GM21528 (cell line): ENCODE data around the gene SAP30BP.
A peak's percentile ranks its signal among the peaks of the same experiment; 100 is the strongest.

Experiments
- ATAC-seq: cut with Tn5 transposase; IDR thresholded peaks from one replicate; pipeline ENCODE4 v1.9.1; 2021; ENCODE audit warnings: mild to moderate bottlenecking, moderate library complexity; ENCODE audit not compliant: unreplicated experiment, low FRiP score

SAP30BP gene

DNA sequence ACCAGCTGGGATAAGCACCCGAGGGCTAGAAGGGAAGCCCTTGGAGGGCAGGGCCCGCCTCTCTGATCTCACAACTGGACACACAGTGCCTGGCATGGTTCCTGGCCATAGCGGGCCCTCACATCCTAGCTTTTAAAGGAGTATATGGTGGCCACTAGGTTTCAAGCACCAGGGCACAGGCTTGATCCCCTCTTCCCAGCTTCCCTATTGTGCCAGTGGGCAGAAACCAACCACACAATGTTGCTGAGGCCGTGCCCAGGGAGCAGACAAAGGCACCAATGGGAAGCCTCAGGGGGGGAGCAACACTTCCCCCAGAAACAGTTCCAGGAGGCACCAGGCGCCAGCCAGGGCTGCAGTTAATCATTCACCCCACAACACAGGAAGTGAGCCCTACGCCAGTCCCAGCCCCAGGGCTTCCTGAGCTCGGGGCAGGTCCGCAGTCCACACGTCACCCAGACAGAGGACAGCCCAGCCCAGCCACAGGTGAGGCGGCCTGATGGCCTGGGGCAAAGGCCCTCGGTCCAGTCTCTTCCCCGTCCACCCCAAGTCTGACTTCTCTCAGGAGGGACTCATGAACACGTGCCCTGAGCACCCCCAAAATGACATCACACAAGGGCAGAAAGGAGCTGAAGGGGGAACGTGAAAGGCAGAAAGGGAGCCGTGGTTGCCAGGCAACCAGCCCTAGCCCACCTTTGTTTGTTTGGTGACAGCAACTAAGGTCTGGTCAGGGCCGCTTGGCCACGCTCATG is 21.1 kb upstream of the SAP30BP start:
- ATAC-seq = no peak

- no peak for ATAC-seq
These were observed 20.5 kb upstream of the SAP30BP start for GRCh38 chr17:75646638-75646992.

- no peak for ATAC-seq
These were observed 20.1 kb upstream of the SAP30BP start for GRCh38 chr17:75647061-75647460.

- ATAC-seq = no peak
These were observed 19.2 kb upstream of the SAP30BP start for GRCh38 chr17:75647921-75648320.

DNA sequence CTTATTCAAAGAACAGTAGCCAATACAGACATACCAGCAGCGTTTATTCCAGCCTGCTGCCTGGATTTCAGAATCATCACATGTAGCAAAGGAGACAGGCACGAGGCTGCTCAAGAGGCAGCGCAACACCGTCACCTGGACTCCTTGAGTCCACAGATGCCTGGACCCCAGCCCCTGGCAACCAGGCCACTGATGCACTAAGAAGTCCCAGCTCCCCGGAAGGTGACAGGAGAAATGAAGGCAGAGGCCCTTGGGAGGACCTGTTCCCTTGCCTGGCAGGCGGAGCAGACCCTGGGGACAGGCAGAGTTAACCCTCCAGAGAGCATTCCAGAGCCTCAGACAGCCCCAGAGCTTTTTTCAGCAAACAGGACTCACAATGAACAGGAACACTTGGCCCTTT is 17.5 kb upstream of the SAP30BP start:
- ATAC-seq = no peak

DNA sequence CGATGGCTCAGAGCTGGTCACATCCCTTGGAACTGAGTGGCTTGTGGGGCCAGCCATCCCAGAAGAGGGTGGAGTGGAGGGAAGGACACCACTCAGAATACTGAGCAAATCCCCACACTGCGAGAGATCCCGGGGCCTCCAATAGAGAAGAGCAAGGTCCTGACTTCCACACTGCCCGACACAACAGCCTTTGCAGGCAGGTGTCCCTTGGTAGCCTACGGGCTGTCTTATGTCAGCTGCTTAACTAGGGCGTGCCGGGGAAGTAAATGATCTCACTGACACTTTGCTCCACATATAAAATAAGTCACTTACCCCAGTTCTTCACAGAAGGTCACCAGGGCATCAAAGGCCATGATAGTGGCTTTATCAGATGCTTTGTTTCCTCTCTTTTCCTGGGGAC is 16.3 kb upstream of the SAP30BP start:
- no peak for ATAC-seq

DNA sequence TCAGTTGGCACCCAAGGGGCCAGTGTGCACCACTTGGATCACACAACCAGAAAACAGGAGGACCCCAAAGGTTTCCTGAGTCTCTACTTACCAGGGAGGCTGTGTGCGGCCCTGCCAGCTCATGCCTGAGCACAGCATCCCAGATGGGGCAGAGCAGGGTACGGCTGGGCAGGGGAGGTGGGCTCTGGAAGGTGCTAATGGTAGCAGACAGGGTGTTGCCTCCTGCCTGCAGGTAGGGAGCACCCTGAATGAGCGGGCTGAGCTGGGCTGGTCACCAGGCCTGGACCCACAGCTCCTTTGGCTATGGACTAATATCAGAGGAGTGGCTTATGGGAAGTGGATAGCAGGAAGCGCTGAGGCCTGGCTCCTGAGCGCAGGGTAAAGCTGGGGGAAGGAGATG is 14.8 kb upstream of the SAP30BP start:
- no peak for ATAC-seq

- ATAC-seq = no peak
These were observed 14.1 kb upstream of the SAP30BP start for GRCh38 chr17:75652934-75653549.

DNA sequence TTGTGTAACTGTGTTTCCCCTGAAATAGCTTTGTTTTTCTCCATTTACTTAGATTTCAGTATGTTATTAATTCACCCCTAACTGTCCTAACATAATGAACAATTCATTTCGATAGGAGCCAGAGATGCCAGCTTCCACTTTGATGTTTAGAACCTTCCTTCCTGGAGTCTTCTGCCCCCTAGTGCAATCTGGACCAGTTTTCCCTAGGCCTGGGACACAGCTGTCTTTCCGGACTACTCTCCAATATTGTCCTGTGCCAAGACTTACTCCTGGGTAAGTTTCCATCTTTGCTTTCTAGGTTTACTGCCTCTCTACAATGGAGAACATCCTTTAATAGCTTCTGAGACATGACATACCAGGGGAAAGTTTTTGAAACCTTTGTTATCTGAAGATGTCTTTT is 13.0 kb upstream of the SAP30BP start:
- ATAC-seq = no peak

DNA sequence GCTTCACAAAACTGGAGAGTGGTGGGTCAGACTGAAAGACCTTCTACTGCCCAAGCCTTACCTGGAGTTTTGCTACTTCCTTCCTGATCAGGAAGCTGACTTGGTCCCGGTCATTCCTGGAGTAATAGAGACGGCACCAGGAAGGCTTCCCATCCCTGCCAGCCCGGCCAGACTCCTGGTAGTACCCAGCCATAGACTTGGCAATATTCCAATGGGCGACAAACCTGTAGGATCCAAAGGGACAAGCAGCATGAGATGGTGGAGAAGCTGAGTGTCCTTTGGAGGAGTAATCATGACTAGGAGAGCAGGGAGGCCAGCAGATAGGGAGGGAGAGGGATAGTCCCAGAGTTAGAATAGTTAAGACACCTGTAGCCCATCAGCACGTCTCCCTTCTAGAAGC is 8.9 kb upstream of the SAP30BP start:
- ATAC-seq = no peak

DNA sequence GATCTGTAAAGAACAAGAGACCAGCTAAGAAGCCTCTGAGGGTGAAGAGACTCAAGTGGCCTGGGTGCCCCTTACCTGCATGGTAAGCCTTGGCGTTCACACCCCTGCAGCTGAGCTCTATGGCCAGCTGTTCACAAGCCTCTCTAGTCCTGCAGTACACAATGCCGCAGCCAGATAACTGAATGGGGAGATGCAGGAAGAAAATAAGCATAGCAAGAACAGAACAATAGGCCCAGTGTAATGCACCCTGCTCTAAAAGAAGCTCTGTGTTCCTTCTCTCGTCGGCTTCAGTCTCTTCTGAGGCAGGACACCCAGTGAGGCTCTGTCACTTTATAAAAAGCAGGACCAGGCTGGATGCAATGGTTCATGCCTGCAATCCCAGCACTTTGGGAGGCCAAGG is 5.6 kb upstream of the SAP30BP start:
- no peak for ATAC-seq

DNA sequence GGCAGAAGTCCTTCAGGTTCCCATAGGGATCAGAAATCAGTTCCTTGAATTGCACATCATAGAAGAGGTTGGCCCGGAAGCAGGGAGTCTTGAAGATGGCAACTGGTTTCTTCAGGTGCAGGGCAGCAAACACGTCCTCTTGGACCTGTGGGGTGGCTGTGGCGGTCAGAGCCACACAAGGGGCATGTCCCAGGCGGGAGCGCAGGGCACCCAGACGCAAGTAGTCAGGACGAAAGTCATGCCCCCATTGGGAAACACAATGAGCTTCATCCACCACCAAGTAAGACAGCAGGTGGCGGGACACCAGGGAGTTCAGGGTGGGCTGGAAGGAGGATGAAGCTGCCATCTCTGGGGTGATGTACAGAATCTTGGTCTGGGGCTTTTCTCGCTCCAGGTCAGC is 4.6 kb upstream of the SAP30BP start:
- ATAC-seq = no peak

- ATAC-seq = peak; percentile 76
These were observed 3.0 kb upstream of the SAP30BP start for GRCh38 chr17:75664099-75664549.

DNA sequence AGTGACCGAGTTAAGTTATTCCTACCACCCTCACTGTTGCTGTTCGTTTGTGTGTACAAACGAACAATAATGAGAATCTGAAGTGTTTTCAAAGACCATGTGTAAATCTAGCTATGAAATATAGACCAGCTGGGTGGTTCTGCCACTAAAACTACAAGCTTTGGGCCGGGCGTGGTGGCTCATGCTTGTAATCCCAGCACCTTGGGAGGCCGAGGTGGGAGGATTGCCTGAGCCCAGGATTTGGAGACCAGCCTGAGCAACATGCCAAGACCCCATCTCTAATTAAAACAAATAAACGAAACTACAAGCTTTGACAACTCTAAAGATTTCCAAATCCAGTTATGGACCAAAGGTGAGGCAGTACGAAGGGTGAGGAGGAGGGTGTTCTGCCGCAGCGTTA is 1.2 kb upstream of the SAP30BP start:
- ATAC-seq = no peak

- no peak for ATAC-seq
These were observed 687 bp downstream of the SAP30BP start for GRCh38 chr17:75667825-75668224.

- no peak for ATAC-seq
These were observed 1.4 kb downstream of the SAP30BP start for GRCh38 chr17:75668489-75668888.

GRCh38 chr17:75670868-75671267 is 3.7 kb downstream of the SAP30BP start:
- ATAC-seq = no peak

- no peak for ATAC-seq
These were observed 4.9 kb downstream of the SAP30BP start for GRCh38 chr17:75672011-75672410.

DNA sequence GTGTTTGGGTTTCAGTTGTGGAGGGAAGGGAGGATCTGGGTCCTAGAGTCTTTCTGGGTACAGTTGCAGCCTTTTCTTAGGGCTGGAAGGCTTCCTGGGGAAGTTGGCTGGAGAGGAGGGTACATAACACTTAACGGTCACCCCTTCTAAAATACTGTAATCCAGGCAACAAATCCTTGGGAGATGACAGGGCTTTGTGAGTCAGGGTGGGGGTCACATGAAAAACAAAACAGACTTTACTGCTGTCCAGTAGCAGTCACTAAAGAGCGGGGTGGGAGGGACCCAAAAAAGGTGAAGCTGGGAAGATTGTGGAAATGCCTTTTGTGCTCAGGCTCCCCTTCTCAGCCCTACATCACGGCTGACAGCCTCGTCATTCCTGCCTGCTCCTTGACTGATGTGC is 6.3 kb downstream of the SAP30BP start:
- ATAC-seq = no peak

DNA sequence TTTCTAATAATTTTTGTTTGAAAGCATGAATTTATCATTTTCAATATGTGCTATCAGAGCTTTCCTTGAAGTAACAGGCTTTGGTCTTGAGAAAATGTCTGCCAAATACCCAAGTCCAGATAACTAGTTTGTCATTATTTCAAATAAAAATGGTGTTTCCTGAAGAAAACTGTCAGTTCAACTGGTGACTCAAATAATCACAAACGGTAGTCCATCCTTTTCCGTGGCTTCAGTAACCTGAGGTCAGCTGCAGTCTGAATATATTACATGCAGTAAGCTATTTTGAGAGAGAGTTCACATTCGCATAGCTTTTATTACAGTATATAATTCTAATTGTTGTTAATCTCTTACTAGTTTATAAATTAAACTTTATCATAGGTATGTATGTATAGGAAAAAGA is 9.3 kb downstream of the SAP30BP start:
- ATAC-seq = no peak

DNA sequence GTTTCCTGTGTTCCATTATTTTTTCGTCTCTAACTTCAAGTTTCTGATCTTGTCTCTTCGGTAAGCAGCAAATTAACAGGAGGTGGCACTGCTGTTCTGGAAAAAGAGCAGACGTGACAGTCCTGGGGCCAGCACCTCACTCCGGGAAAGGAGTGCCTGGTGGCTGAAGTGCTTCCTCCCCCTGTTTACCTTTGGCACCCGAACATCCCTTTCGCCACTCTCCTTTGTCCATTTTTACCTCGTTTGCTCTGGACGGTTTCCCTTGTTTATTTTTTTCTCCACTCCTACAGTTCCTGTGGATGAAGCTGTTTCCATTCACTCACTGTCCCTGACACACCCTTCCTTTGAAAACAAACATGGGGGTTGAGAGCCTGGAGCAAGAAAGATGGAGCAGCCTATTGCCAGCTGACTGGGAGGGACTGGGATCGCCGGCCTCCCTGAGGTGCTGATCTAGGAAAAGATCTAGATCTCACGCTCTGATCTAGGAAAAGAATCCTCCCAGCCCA is 12.6 kb downstream of the SAP30BP start:
- ATAC-seq = no peak

- ATAC-seq = no peak
These were observed 13.3 kb downstream of the SAP30BP start for GRCh38 chr17:75680431-75680830.
